SK-N-SH (cell line): ENCODE measurements around the gene NPAS3. TPM values are rescaled to one million over a fixed set of nuclear protein-coding genes. Genes with fewer than 3 reads are reported as not detected.

Experiments used
- CTCF ChIA-PET: fragments of 300-600, 350-600 bp; formaldehyde crosslinking; extraction: SDS; loops from one replicate; lab custom pipeline; 2021; lab: Yijun Ruan, JAX
- POLR2A ChIA-PET: fragments of 350-600 bp; sonication (Branson Sonifier 250); formaldehyde crosslinking; extraction: SDS; loops from one replicate; lab custom pipeline; 2020; ENCODE audit warnings: antibody characterized with exemption, inconsistent platforms; lab: Yijun Ruan, JAX
- DNase-seq: peaks from one replicate; pipeline ENCODE4 v3.0.0; 2012
- H2AFZ ChIP-seq: fragments of 200-600 bp; sonication (generic); 2 replicates; pipeline ENCODE4 v1.8.1; 2016; ENCODE audit warnings: antibody characterized with exemption, mild to moderate bottlenecking, low read depth
- H3F3A ChIP-seq: fragments of 200-600 bp; sonication (generic); replicated peaks from 2 replicates; pipeline ENCODE3; 2016; ENCODE audit warnings: antibody characterized with exemption, mild to moderate bottlenecking; ENCODE audit not compliant: insufficient read depth
- H3K27ac ChIP-seq, 2 experiments: fragments of 200-500 bp in 1 of 2; fragments of 200-600 bp in 1 of 2; sonication (Bioruptor generic) in 1 of 2; sonication (generic), shearing (Covaris generic) in 1 of 2; 2 replicates each; pipeline versions ENCODE4 v1.5.1 to v1.6.1; 2014 to 2016; ENCODE audit warnings: low read depth in 2 of 2, inconsistent platforms in 1 of 2, low read length in 1 of 2, mild to moderate bottlenecking in 1 of 2, mixed read lengths in 1 of 2
- H3K27me3 ChIP-seq: fragments of 200-600 bp; sonication (generic), shearing (Covaris generic); 2 replicates; pipeline ENCODE4 v1.6.1; 2016; ENCODE audit warnings: mixed run types; ENCODE audit not compliant: insufficient read depth
- H3K36me3 ChIP-seq, 2 experiments: fragments of 200-500 bp in 1 of 2; fragments of 200-600 bp in 1 of 2; sonication (Bioruptor generic) in 1 of 2; sonication (generic) in 1 of 2; replicated peaks in 1 of 2; 2 replicates each; pipeline versions ENCODE3 to v1.5.1; 2014 to 2016; ENCODE audit warnings: low read length in 1 of 2, mild to moderate bottlenecking in 1 of 2; ENCODE audit not compliant: insufficient read depth in 2 of 2, control insufficient read depth in 1 of 2
- H3K4me1 ChIP-seq, 2 experiments: fragments of 200-500 bp in 1 of 2; fragments of 200-600 bp in 1 of 2; sonication (Bioruptor generic) in 1 of 2; sonication (generic), shearing (Covaris generic) in 1 of 2; 2 replicates each; pipeline versions ENCODE4 v1.5.1 to v1.6.1; 2014 to 2016; ENCODE audit warnings: low read depth in 1 of 2, low read length in 1 of 2, mixed run types in 1 of 2; ENCODE audit not compliant: insufficient read depth in 2 of 2, control insufficient read depth in 1 of 2
- H3K4me2 ChIP-seq: fragments of 200-600 bp; sonication (generic), shearing (Covaris generic); 2 replicates; pipeline ENCODE4 v1.6.1; 2017; ENCODE audit warnings: mixed run types
- H3K4me3 ChIP-seq, 2 experiments: fragments of 200-500 bp in 1 of 2; fragments of 200-600 bp in 1 of 2; sonication (Bioruptor generic) in 1 of 2; sonication (generic), shearing (Covaris generic) in 1 of 2; 2 replicates each; pipeline versions ENCODE4 v1.5.1 to v1.8.1; 2014 to 2016; ENCODE audit warnings: low read depth in 2 of 2, inconsistent platforms in 1 of 2, low read length in 1 of 2, mild to moderate bottlenecking in 1 of 2, mixed read lengths in 1 of 2, moderate library complexity in 1 of 2
- H3K79me2 ChIP-seq: fragments of 200-600 bp; sonication (generic); 2 replicates; pipeline ENCODE4 v1.8.1; 2017; ENCODE audit warnings: mild to moderate bottlenecking; ENCODE audit not compliant: insufficient read depth
- H3K9ac ChIP-seq: fragments of 200-600 bp; sonication (generic); 2 replicates; pipeline ENCODE4 v1.6.1; 2017; ENCODE audit warnings: mixed run types
- H3K9me2 ChIP-seq: fragments of 200-600 bp; sonication (generic); 2 replicates; pipeline ENCODE4 v1.6.1; 2017; ENCODE audit warnings: mixed run types
- H3K9me3 ChIP-seq: fragments of 200-600 bp; sonication (generic); 2 replicates; pipeline ENCODE4 v1.6.1; 2017; ENCODE audit warnings: mixed run types, mild to moderate bottlenecking, moderate library complexity
- H4K20me1 ChIP-seq: fragments of 200-600 bp; sonication (generic); 2 replicates; pipeline ENCODE4 v1.6.1; 2017; ENCODE audit warnings: mild to moderate bottlenecking, mixed run types; ENCODE audit not compliant: insufficient read depth
- ELF1 ChIP-seq: IDR thresholded peaks from 2 replicates; pipeline ENCODE4 v1.4.0; 2012
- EP300 ChIP-seq, 2 experiments: IDR thresholded peaks; 2 replicates each; pipeline versions ENCODE4 v1.4.0 to v1.6.1; 2012; ENCODE audit warnings: borderline replicate concordance in 1 of 2, low read depth in 1 of 2, low read length in 1 of 2
- FOXJ3 ChIP-seq: sonication (generic); formaldehyde crosslinking; IDR thresholded peaks from 2 replicates; pipeline ENCODE4 v1.5.1; 2020; ENCODE audit warnings: mild to moderate bottlenecking, missing genetic modification reagents
- GABPA ChIP-seq: IDR thresholded peaks from 2 replicates; pipeline ENCODE4 v1.4.0; 2012; ENCODE audit warnings: low read depth, mild to moderate bottlenecking
- GATA2 ChIP-seq: sonication (generic); formaldehyde crosslinking; IDR thresholded peaks from 2 replicates; pipeline ENCODE4 v1.5.0; 2020; ENCODE audit warnings: mild to moderate bottlenecking, missing genetic modification reagents
- MXI1 ChIP-seq: IDR thresholded peaks from 2 replicates; pipeline ENCODE4 v1.6.1; 2012; ENCODE audit warnings: mild to moderate bottlenecking, low read depth, low read length, improper control_type of control experiment
- NFIC ChIP-seq: IDR thresholded peaks from 2 replicates; pipeline ENCODE4 v1.4.0; 2012; ENCODE audit warnings: borderline replicate concordance
- NRF1 ChIP-seq: IDR thresholded peaks from 2 replicates; pipeline ENCODE4 v1.6.1; 2012; ENCODE audit warnings: low read depth, mild to moderate bottlenecking, low read length
- POLR2AphosphoS5 ChIP-seq: IDR thresholded peaks from 2 replicates; pipeline ENCODE4 v1.6.1; 2012; ENCODE audit warnings: low read depth, low read length
- RAD21 ChIP-seq: IDR thresholded peaks from 2 replicates; pipeline ENCODE4 v1.6.1; 2012; ENCODE audit warnings: mild to moderate bottlenecking, low read length
- RFX5 ChIP-seq: IDR thresholded peaks from 2 replicates; pipeline ENCODE4 v1.6.1; 2012; ENCODE audit warnings: mild to moderate bottlenecking, improper control_type of control experiment, low read length
- SMC3 ChIP-seq: IDR thresholded peaks from 2 replicates; pipeline ENCODE4 v1.6.1; 2012; ENCODE audit warnings: low read depth, low read length, improper control_type of control experiment
- TAF1 ChIP-seq: IDR thresholded peaks from 2 replicates; pipeline ENCODE4 v1.6.1; 2012; ENCODE audit warnings: low read depth, mild to moderate bottlenecking, low read length, moderate library complexity, borderline replicate concordance
- YY1 ChIP-seq: IDR thresholded peaks from 2 replicates; pipeline ENCODE4 v1.4.0; 2012; ENCODE audit warnings: low read depth, mild to moderate bottlenecking
- ZBTB33 ChIP-seq: IDR thresholded peaks from 2 replicates; pipeline ENCODE4 v1.4.0; 2012; ENCODE audit warnings: low read depth, borderline replicate concordance
- WGBS: methylation state at CpG from one replicate; pipeline ENCODE4 v1.1.6; 2017; ENCODE audit warnings: low lambda C conversion rate; 5-methylcytosine and 5-hydroxymethylcytosine counted together
- polyA plus RNA-seq, 3 experiments: library from polyadenylated mRNA; depleted of rRNA; stranded (reverse); fragments of >200 nt; gene quantifications; 2 replicates each; pipeline ENCODE4 v1.2.3, GENCODE V29; 2012
- TF ChIP-seq, protein P1 (sequence below): fragments of 200-600 bp; sonication (generic); IDR thresholded peaks from 2 replicates; pipeline ENCODE4 v1.6.1; 2017; ENCODE audit warnings: antibody characterized with exemption, mild to moderate bottlenecking, moderate library complexity
- TF ChIP-seq, protein P2 (sequence below): fragments of 150-350 bp; IDR thresholded peaks from 2 replicates; pipeline ENCODE4 v1.6.1; 2016; ENCODE audit warnings: mild to moderate bottlenecking, low read depth, low read length

The NPAS3 gene
- polyA plus RNA-seq, 1 of the 3 experiments (the other 2 are of a cell fraction) = 4.3 TPM

DNA sequence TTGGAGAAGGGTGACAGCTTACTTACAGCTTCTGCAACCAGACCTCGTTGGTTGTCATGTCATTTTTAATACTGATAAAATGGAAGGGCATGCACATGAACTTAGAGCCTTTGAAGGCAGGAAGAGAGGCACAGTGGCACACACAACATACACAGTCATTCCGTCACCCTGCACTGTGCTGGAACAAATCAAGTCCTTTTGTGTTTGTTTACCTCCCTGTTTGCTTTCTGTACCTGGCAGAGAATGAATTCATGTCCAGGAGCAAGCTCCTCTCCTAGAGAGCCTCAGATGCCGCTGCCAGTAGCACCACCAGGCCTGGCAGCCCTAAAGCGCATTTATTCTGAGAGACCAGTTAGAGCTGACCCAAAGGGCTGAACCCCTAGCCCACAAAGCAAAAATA, 551.9 kb downstream of the NPAS3 start:
- H3K9me2 ChIP-seq = no peaks in the 10 kb centered on the region
- no peaks in the 10 kb centered on the region for H3K27me3 ChIP-seq
- H4K20me1 ChIP-seq = no peaks in the 10 kb centered on the region
- TF ChIP-seq RFX5 (no peak), POLR2AphosphoS5 (no peak), FOXJ3 (CRISPR knock-in tag) (no peak), RAD21 (no peak), SMC3 (no peak), TAF1 (no peak), MXI1 (no peak), EP300 (IDR thresholded peaks at IDR 0.05; ENCODE audit: borderline replicate concordance in 1 of 2, low read depth in 1 of 2, low read length in 1 of 2) (no peak), GATA2 (CRISPR knock-in tag) (no peak), NFIC (no peak), ZBTB33 (no peak), ELF1 (no peak), GABPA (no peak), YY1 (no peak), NRF1 (no peak)
- TF ChIP-seq, protein P1, sequence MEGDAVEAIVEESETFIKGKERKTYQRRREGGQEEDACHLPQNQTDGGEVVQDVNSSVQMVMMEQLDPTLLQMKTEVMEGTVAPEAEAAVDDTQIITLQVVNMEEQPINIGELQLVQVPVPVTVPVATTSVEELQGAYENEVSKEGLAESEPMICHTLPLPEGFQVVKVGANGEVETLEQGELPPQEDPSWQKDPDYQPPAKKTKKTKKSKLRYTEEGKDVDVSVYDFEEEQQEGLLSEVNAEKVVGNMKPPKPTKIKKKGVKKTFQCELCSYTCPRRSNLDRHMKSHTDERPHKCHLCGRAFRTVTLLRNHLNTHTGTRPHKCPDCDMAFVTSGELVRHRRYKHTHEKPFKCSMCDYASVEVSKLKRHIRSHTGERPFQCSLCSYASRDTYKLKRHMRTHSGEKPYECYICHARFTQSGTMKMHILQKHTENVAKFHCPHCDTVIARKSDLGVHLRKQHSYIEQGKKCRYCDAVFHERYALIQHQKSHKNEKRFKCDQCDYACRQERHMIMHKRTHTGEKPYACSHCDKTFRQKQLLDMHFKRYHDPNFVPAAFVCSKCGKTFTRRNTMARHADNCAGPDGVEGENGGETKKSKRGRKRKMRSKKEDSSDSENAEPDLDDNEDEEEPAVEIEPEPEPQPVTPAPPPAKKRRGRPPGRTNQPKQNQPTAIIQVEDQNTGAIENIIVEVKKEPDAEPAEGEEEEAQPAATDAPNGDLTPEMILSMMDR = no peak
- TF ChIP-seq, protein P2, sequence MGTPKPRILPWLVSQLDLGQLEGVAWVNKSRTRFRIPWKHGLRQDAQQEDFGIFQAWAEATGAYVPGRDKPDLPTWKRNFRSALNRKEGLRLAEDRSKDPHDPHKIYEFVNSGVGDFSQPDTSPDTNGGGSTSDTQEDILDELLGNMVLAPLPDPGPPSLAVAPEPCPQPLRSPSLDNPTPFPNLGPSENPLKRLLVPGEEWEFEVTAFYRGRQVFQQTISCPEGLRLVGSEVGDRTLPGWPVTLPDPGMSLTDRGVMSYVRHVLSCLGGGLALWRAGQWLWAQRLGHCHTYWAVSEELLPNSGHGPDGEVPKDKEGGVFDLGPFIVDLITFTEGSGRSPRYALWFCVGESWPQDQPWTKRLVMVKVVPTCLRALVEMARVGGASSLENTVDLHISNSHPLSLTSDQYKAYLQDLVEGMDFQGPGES = no peak
- DNase-seq = no peak
- H3K9me3 ChIP-seq = no peaks in the 10 kb centered on the region
- H3K4me3 ChIP-seq = no peak overlapping the region
- no peaks in the 10 kb centered on the region for H3F3A ChIP-seq
- H3K27ac ChIP-seq = no peak overlapping the region
- H3K4me2 ChIP-seq = no peak overlapping the region
- H3K4me1 ChIP-seq = no peaks in the 10 kb centered on the region; a peak in 2 of 4 replicates
- no peaks in the 10 kb centered on the region for H3K36me3 ChIP-seq
- WGBS = 69% methylated on average over 4 of the region's 4 CpGs
- H3K79me2 ChIP-seq = no peaks in the 10 kb centered on the region
- CTCF ChIA-PET = no interaction called here
- H3K9ac ChIP-seq = no peak overlapping the region
- H2AFZ ChIP-seq = no peak overlapping the region
- POLR2A ChIA-PET = interaction anchor here (0.5 kb wide), 1 partner anchor 1897 kb away, joined by 3 read pairs; no protein-coding TSS in a partner anchor
